ENCODE data around the gene PARVB. TPM values are rescaled to one million over a fixed set of nuclear protein-coding genes. Genes with fewer than 3 reads are reported as not detected.

PARVB gene
- total and polyA plus RNA-seq, 9 of the 15 experiments (the other 6 are each of a cell fraction or from before 2014, with no cell fraction given) = 1.1 to 59.2 (median 29.2) TPM

DNA sequence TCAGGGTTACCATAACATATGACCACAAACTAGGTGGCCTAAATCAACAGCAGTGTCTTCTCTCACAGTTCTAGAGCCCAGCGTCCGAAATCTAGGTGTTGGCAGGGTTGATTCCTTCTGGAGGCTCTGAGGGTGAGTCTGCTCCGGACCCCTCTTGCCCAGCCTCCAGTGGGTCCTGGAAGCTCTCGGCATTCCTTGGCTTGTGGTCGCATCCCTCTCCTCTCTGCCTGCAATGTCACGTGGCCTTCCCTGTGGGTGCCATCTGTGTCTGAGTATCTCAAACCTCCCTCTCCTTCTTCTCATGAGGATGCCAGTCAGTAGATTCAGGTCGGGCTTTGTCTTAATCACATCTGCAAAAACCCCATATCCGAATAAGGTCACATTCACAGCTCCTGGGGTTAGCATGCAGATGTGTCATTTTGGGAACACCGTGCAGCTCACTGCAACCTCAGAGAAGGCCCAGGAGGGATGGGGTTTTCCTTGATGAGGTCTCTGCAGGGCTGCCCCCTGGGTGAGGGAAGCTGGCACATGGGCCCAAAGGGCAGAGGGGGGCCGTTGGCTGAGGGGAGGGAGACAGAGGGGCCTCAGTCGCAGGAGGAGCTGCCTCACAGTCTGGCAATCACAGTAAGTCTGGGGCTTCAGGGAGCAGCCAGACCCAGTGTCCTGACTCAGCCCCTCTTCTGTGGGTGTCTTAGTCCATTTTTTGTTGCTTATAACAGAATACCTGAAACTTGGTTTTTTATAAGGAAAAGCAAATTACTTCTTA is 197.8 kb downstream of the PARVB start (continued):
- TF ChIP-seq ZNF609 (CRISPR knock-in tag; IDR thresholded peaks at IDR 0.05; ENCODE audit: borderline replicate concordance) = no peak
- no peak for TF ChIP-seq RBM22 (IDR thresholded peaks at IDR 0.05; ENCODE audit: low read depth, low read length, poor library complexity, severe bottlenecking)
- no peak for TF ChIP-seq SRSF1 (IDR thresholded peaks at IDR 0.05; ENCODE audit: low read depth, low read length)
- no peak for TF ChIP-seq ZNF277 (CRISPR knock-in tag; IDR thresholded peaks at IDR 0.05; ENCODE audit: borderline replicate concordance)
- TF ChIP-seq, protein P1, sequence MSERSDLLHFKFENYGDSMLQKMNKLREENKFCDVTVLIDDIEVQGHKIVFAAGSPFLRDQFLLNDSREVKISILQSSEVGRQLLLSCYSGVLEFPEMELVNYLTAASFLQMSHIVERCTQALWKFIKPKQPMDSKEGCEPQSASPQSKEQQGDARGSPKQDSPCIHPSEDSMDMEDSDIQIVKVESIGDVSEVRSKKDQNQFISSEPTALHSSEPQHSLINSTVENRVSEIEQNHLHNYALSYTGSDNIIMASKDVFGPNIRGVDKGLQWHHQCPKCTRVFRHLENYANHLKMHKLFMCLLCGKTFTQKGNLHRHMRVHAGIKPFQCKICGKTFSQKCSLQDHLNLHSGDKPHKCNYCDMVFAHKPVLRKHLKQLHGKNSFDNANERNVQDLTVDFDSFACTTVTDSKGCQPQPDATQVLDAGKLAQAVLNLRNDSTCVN (CRISPR knock-in tag; IDR thresholded peaks at IDR 0.05) = no peak

Other genes starting within 250 kb of the PARVB start
- not detected in 2 replicates for gene EFCAB6, start 212.0 kb upstream of the PARVB start, total RNA-seq (2014; rRNA removed)
- not detected in 2 replicates for gene EFCAB6, start 212.0 kb upstream of the PARVB start, total RNA-seq (2014; rRNA removed; fragmentation: Illumina TruSeq; extraction: Trizol)
- not detected in 2 replicates for gene EFCAB6, start 212.0 kb upstream of the PARVB start, total RNA-seq (2015; rRNA removed; fragmentation: Illumina TruSeq; extraction: Trizol)
- not detected in 2 replicates for gene EFCAB6, start 212.0 kb upstream of the PARVB start, total RNA-seq (2021)
- gene EFCAB6, start 212.0 kb upstream of the PARVB start, polyA plus RNA-seq (2011; rRNA removed) = 0.06 TPM in 1 of 2 replicates, not detected in the other
- gene EFCAB6, start 212.0 kb upstream of the PARVB start, polyA plus RNA-seq (2014; fragmentation: Illumina TruSeq; extraction: Trizol) = not detected in 2 replicates
- gene EFCAB6, start 212.0 kb upstream of the PARVB start, polyA plus RNA-seq (2014; fragmentation: Nextera tagmentation; extraction: Ambion mirVana) = not detected
- gene EFCAB6, start 212.0 kb upstream of the PARVB start, polyA plus RNA-seq (2014; rRNA removed) = not detected in 2 replicates
- 0.08 TPM in 1 of 2 replicates, not detected in the other for gene SULT4A1, start 161.8 kb upstream of the PARVB start, total RNA-seq (2014; rRNA removed)
- 0.07 and 0.10 TPM in 2 replicates for gene SULT4A1, start 161.8 kb upstream of the PARVB start, total RNA-seq (2014; rRNA removed; fragmentation: Illumina TruSeq; extraction: Trizol)
- gene SULT4A1, start 161.8 kb upstream of the PARVB start, total RNA-seq (2015; rRNA removed; fragmentation: Illumina TruSeq; extraction: Trizol) = 0.08 TPM in 1 of 2 replicates, not detected in the other
- 0.11 and 0.20 TPM in 2 replicates for gene SULT4A1, start 161.8 kb upstream of the PARVB start, total RNA-seq (2021)
- gene SULT4A1, start 161.8 kb upstream of the PARVB start, polyA plus RNA-seq (2011; rRNA removed) = 0.09 and 0.14 TPM in 2 replicates
- 0.06 and 0.10 TPM in 2 replicates for gene SULT4A1, start 161.8 kb upstream of the PARVB start, polyA plus RNA-seq (2014; fragmentation: Illumina TruSeq; extraction: Trizol)
- under 1 TPM in 1 of 2 experiments, not detected in 1; 0.03 TPM for gene SULT4A1, start 161.8 kb upstream of the PARVB start, polyA plus RNA-seq (2014; fragmentation: Nextera tagmentation; extraction: Ambion mirVana)
- gene SULT4A1, start 161.8 kb upstream of the PARVB start, polyA plus RNA-seq (2014; rRNA removed) = 0.07 and 0.11 TPM in 2 replicates
- not detected in 2 replicates for gene PNPLA5, start 132.3 kb upstream of the PARVB start, total RNA-seq (2014; rRNA removed)
- not detected in 2 replicates for gene PNPLA5, start 132.3 kb upstream of the PARVB start, total RNA-seq (2014; rRNA removed; fragmentation: Illumina TruSeq; extraction: Trizol)
- gene PNPLA5, start 132.3 kb upstream of the PARVB start, total RNA-seq (2015; rRNA removed; fragmentation: Illumina TruSeq; extraction: Trizol) = not detected in 2 replicates
- not detected in 2 replicates for gene PNPLA5, start 132.3 kb upstream of the PARVB start, total RNA-seq (2021)
- gene PNPLA5, start 132.3 kb upstream of the PARVB start, polyA plus RNA-seq (2011; rRNA removed) = not detected in 2 replicates
- gene PNPLA5, start 132.3 kb upstream of the PARVB start, polyA plus RNA-seq (2014; fragmentation: Illumina TruSeq; extraction: Trizol) = not detected in 2 replicates
- gene PNPLA5, start 132.3 kb upstream of the PARVB start, polyA plus RNA-seq (2014; fragmentation: Nextera tagmentation; extraction: Ambion mirVana) = not detected
- gene PNPLA5, start 132.3 kb upstream of the PARVB start, polyA plus RNA-seq (2014; rRNA removed) = not detected in 2 replicates
- gene PNPLA3, start 100.5 kb upstream of the PARVB start, total RNA-seq (2014; rRNA removed) = 0.08 TPM in 1 of 2 replicates, not detected in the other
- 0.16 TPM in 1 of 2 replicates, not detected in the other for gene PNPLA3, start 100.5 kb upstream of the PARVB start, total RNA-seq (2014; rRNA removed; fragmentation: Illumina TruSeq; extraction: Trizol)
- not detected in 2 replicates for gene PNPLA3, start 100.5 kb upstream of the PARVB start, total RNA-seq (2015; rRNA removed; fragmentation: Illumina TruSeq; extraction: Trizol)
- gene PNPLA3, start 100.5 kb upstream of the PARVB start, total RNA-seq (2021) = 0.09 and 0.38 TPM in 2 replicates
- 0.20 and 0.87 TPM in 2 replicates for gene PNPLA3, start 100.5 kb upstream of the PARVB start, polyA plus RNA-seq (2011; rRNA removed)
- 0.06 and 0.48 TPM in 2 replicates for gene PNPLA3, start 100.5 kb upstream of the PARVB start, polyA plus RNA-seq (2014; fragmentation: Illumina TruSeq; extraction: Trizol)
- not detected for gene PNPLA3, start 100.5 kb upstream of the PARVB start, polyA plus RNA-seq (2014; fragmentation: Nextera tagmentation; extraction: Ambion mirVana)
- gene PNPLA3, start 100.5 kb upstream of the PARVB start, polyA plus RNA-seq (2014; rRNA removed) = not detected in 2 replicates
- gene SAMM50, start 68.9 kb upstream of the PARVB start, total RNA-seq (2014; rRNA removed) = 30.6 and 37.6 TPM in 2 replicates
- gene SAMM50, start 68.9 kb upstream of the PARVB start, total RNA-seq (2014; rRNA removed; fragmentation: Illumina TruSeq; extraction: Trizol) = 35.1 and 35.7 TPM in 2 replicates
- 34.8 and 38.3 TPM in 2 replicates for gene SAMM50, start 68.9 kb upstream of the PARVB start, total RNA-seq (2015; rRNA removed; fragmentation: Illumina TruSeq; extraction: Trizol)
- gene SAMM50, start 68.9 kb upstream of the PARVB start, total RNA-seq (2021) = 46.3 and 46.5 TPM in 2 replicates
- gene SAMM50, start 68.9 kb upstream of the PARVB start, polyA plus RNA-seq (2011; rRNA removed) = 35.0 and 38.1 TPM in 2 replicates
- gene SAMM50, start 68.9 kb upstream of the PARVB start, polyA plus RNA-seq (2014; fragmentation: Illumina TruSeq; extraction: Trizol) = 47.5 and 49.3 TPM in 2 replicates
- 10 to 100 TPM; 14.6 to 27.2 TPM for gene SAMM50, start 68.9 kb upstream of the PARVB start, polyA plus RNA-seq (2014; fragmentation: Nextera tagmentation; extraction: Ambion mirVana)
- gene SAMM50, start 68.9 kb upstream of the PARVB start, polyA plus RNA-seq (2014; rRNA removed) = 42.4 and 42.9 TPM in 2 replicates
- gene PARVG, start 156.6 kb downstream of the PARVB start, total RNA-seq (2014; rRNA removed) = not detected in 2 replicates
- gene PARVG, start 156.6 kb downstream of the PARVB start, total RNA-seq (2014; rRNA removed; fragmentation: Illumina TruSeq; extraction: Trizol) = not detected in 2 replicates
- gene PARVG, start 156.6 kb downstream of the PARVB start, total RNA-seq (2015; rRNA removed; fragmentation: Illumina TruSeq; extraction: Trizol) = not detected in 2 replicates
- 0.20 and 0.35 TPM in 2 replicates for gene PARVG, start 156.6 kb downstream of the PARVB start, total RNA-seq (2021)
- 0.04 TPM in 1 of 2 replicates, not detected in the other for gene PARVG, start 156.6 kb downstream of the PARVB start, polyA plus RNA-seq (2011; rRNA removed)
- not detected in 2 replicates for gene PARVG, start 156.6 kb downstream of the PARVB start, polyA plus RNA-seq (2014; fragmentation: Illumina TruSeq; extraction: Trizol)
- not detected for gene PARVG, start 156.6 kb downstream of the PARVB start, polyA plus RNA-seq (2014; fragmentation: Nextera tagmentation; extraction: Ambion mirVana)
- not detected in 2 replicates for gene PARVG, start 156.6 kb downstream of the PARVB start, polyA plus RNA-seq (2014; rRNA removed)